Activated CD8-positive, alpha-beta memory T cell treated with anti-CD3 and anti-CD28 coated beads for 4 hours (primary cell): ENCODE data around the gene PLP1.

Source experiments
- DNase-seq, 2 donors: peaks; one replicate each; pipeline ENCODE4 v3.0.0-alpha.2; 2020; ENCODE audit warnings: low read depth in 2 of 2

PLP1 gene

GRCh38 chrX:103830848-103831247, 54.2 kb downstream of the PLP1 start:
- DNase-seq, result no peak

- DNase-seq, result peak in 1 of 2 donors; percentile 42
Observed at GRCh38 chrX:103831342-103831802, 54.7 kb downstream of the PLP1 start.

- peak in 1 of 2 donors; percentile 26 for DNase-seq
Observed at GRCh38 chrX:103831803-103832544, 55.3 kb downstream of the PLP1 start, which contains the start of gene RAB9B. Gene RAB9B, minus strand, starts transcription at chrX:103832257. Its CDS starts 6,473 bp downstream, at chrX:103825784.

GRCh38 chrX:103839404-103839803, 62.8 kb downstream of the PLP1 start:
- no peak for DNase-seq
